ENCODE measurements around the gene KIAA1671. TPM values are rescaled to one million over a fixed set of nuclear protein-coding genes. Genes with fewer than 3 reads are reported as not detected.

KIAA1671 gene
- total RNA-seq, 1 donor from 2014 or later: 46.7 TPM

GRCh38 chr22:25050566-25050965 is 98.0 kb downstream of the KIAA1671 start:
- DNase-seq (no peak), ATAC-seq (no peak)
- Histone ChIP-seq H3K4me1 (no peaks in the 10 kb centered on the region), H3K4me3 (no peak overlapping the region), H3K36me3 (no peaks in the 10 kb centered on the region), H3K27ac (no peak overlapping the region), H3K27me3 (no peaks in the 10 kb centered on the region), H3K9me3 (no peaks in the 10 kb centered on the region)
- no peak for TF ChIP-seq CTCF (IDR thresholded peaks at IDR 0.05)
- intact Hi-C loops (cut with DNase I): no loop called here

GRCh38 chr22:25051073-25051472 is 98.6 kb downstream of the KIAA1671 start:
- TF ChIP-seq CTCF (IDR thresholded peaks at IDR 0.05): peak; percentile 25
- intact Hi-C loops (cut with DNase I): no loop called here
- Histone ChIP-seq H3K9me3 (no peaks in the 10 kb centered on the region), H3K4me1 (no peaks in the 10 kb centered on the region), H3K4me3 (no peak overlapping the region), H3K27ac (no peak overlapping the region), H3K27me3 (no peaks in the 10 kb centered on the region), H3K36me3 (no peaks in the 10 kb centered on the region)
- DNase-seq: no peak
- ATAC-seq: no peak

GRCh38 chr22:25051983-25052710 is 99.6 kb downstream of the KIAA1671 start:
- Histone ChIP-seq H3K4me1 (no peaks in the 10 kb centered on the region), H3K9me3 (no peaks in the 10 kb centered on the region), H3K27me3 (no peaks in the 10 kb centered on the region), H3K27ac (no peak overlapping the region), H3K4me3 (no peak overlapping the region), H3K36me3 (no peaks in the 10 kb centered on the region)
- intact Hi-C loops (cut with DNase I): no loop called here
- no peak for TF ChIP-seq CTCF (IDR thresholded peaks at IDR 0.05)
- DNase-seq (no peak), ATAC-seq (no peak)

- no peak for DNase-seq
- H3K9me3 ChIP-seq: no peaks in the 10 kb centered on the region
- ATAC-seq: no peak
- no peak for TF ChIP-seq CTCF (IDR thresholded peaks at IDR 0.05)
- no peaks in the 10 kb centered on the region for H3K27me3 ChIP-seq
- H3K4me1 ChIP-seq: no peaks in the 10 kb centered on the region
- H3K36me3 ChIP-seq: no peaks in the 10 kb centered on the region
- no peak overlapping the region for H3K27ac ChIP-seq
- no peak overlapping the region for H3K4me3 ChIP-seq
- intact Hi-C loops (cut with DNase I): no loop called here
Measured at GRCh38 chr22:25053153-25053805, 100.8 kb downstream of the KIAA1671 start.

- Histone ChIP-seq H3K9me3 (no peaks in the 10 kb centered on the region), H3K4me3 (no peak overlapping the region), H3K27ac (no peak overlapping the region), H3K36me3 (no peaks in the 10 kb centered on the region), H3K27me3 (no peaks in the 10 kb centered on the region), H3K4me1 (no peaks in the 10 kb centered on the region)
- no peak for DNase-seq
- intact Hi-C loops (cut with DNase I): no loop called here
- TF ChIP-seq CTCF (IDR thresholded peaks at IDR 0.05): no peak
- no peak for ATAC-seq
Measured at GRCh38 chr22:25054943-25055511, 102.5 kb downstream of the KIAA1671 start.
